COLO668 (cell line): ENCODE data around the gene RPS19.
A peak's percentile ranks its signal among the peaks of the same experiment; 100 is the strongest.

Experiments
- DNase-seq: peaks from one replicate; lab custom pipeline; 2025; ENCODE audit not compliant: unreplicated experiment; lab: John Stamatoyannopoulos, UW

The RPS19 gene

GRCh38 chr19:41877916-41878905 lies 18.2 kb downstream of the RPS19 start:
- no peak for DNase-seq

GRCh38 chr19:41879080-41879479 lies 19.0 kb downstream of the RPS19 start:
- no peak for DNase-seq

- no peak for DNase-seq
Observed at GRCh38 chr19:41879670-41880328, 19.7 kb downstream of the RPS19 start.

GRCh38 chr19:41880329-41880708 lies 20.3 kb downstream of the RPS19 start:
- no peak for DNase-seq

GRCh38 chr19:41882568-41883462 lies 22.8 kb downstream of the RPS19 start, which contains the start of gene ARHGEF1:
Gene ARHGEF1, plus strand, starts transcription at chr19:41883184. Its CDS starts 4,899 bp downstream, at chr19:41888083.
- DNase-seq = peak; percentile 58

- DNase-seq = no peak
Observed at GRCh38 chr19:41883463-41883820, 23.4 kb downstream of the RPS19 start.

- DNase-seq = peak; percentile 98
Observed at GRCh38 chr19:41883821-41884733, 24.0 kb downstream of the RPS19 start.

- no peak for DNase-seq
Observed at GRCh38 chr19:41886761-41887710, 27.0 kb downstream of the RPS19 start.

GRCh38 chr19:41887711-41888382 lies 27.8 kb downstream of the RPS19 start:
- peak; percentile 60 for DNase-seq

GRCh38 chr19:41888926-41889325 lies 28.9 kb downstream of the RPS19 start:
- no peak for DNase-seq

- no peak for DNase-seq
Observed at GRCh38 chr19:41889896-41890295, 29.8 kb downstream of the RPS19 start.

GRCh38 chr19:41890936-41891335 lies 30.9 kb downstream of the RPS19 start:
- DNase-seq = no peak

GRCh38 chr19:41892173-41892902 lies 32.3 kb downstream of the RPS19 start:
- DNase-seq = no peak

GRCh38 chr19:41893899-41894298 lies 33.8 kb downstream of the RPS19 start:
- DNase-seq = no peak

GRCh38 chr19:41894350-41894749 lies 34.3 kb downstream of the RPS19 start:
- DNase-seq = no peak

- DNase-seq = no peak
Observed at GRCh38 chr19:41895745-41896580, 35.9 kb downstream of the RPS19 start.

- no peak for DNase-seq
Observed at GRCh38 chr19:41896581-41896942, 36.5 kb downstream of the RPS19 start.
